ENCODE data around the gene SMLR1. TPM values are rescaled to one million over a fixed set of nuclear protein-coding genes. Genes with fewer than 3 reads are reported as not detected.

The SMLR1 gene
- total RNA-seq, 1 donor from 2014 or later, result not detected

GRCh38 chr6:130847001-130847910, 20.1 kb downstream of the SMLR1 start:
- Mint-ChIP-seq H3K36me3 (ENCODE audit: low read depth) (peaks cover 4% of the 10 kb centered on the region), H3K4me3 (peak overlapping the region; percentile 65), H3K27ac (peak overlapping the region; percentile 67), H3K27me3 (no peaks in the 10 kb centered on the region), H3K9me3 (no peaks in the 10 kb centered on the region), H3K4me1 (peaks cover 34% of the 10 kb centered on the region)
- ATAC-seq (ENCODE audit: low read depth) (peak; percentile 56), DNase-seq (no peak)
- POLR2A ChIA-PET, result interaction anchor here (0.6 kb wide), 1 partner anchor 1965 kb away, joined by 9 read pairs; no protein-coding TSS in a partner anchor
- CTCF ChIA-PET, result interaction anchor here (0.8 to 1.4 kb wide), 5 partner anchors 24 to 554 kb away, joined by 3 to 4 read pairs (median 3); no protein-coding TSS in a partner anchor
- no peak for TF ChIP-seq CTCF (IDR thresholded peaks at IDR 0.05)
- intact Hi-C loops (cut with micrococcal nuclease), result loop anchor here (10.0 kb wide), 2 partner anchors 152 to 1352 kb away; no protein-coding TSS in a partner anchor

- no peak for TF ChIP-seq CTCF (IDR thresholded peaks at IDR 0.05)
- Mint-ChIP-seq H3K4me1 (peaks cover 34% of the 10 kb centered on the region), H3K27me3 (no peaks in the 10 kb centered on the region), H3K4me3 (no peak overlapping the region), H3K36me3 (ENCODE audit: low read depth) (peaks cover 9% of the 10 kb centered on the region), H3K27ac (no peak overlapping the region), H3K9me3 (no peaks in the 10 kb centered on the region)
- ATAC-seq (ENCODE audit: low read depth) (peak; percentile 87), DNase-seq (no peak)
- intact Hi-C loops (cut with micrococcal nuclease), result loop anchor here (10.0 kb wide), 2 partner anchors 154 to 1354 kb away; no protein-coding TSS in a partner anchor
- ChIA-PET CTCF (no interaction called here), POLR2A (no interaction called here)
Observed at GRCh38 chr6:130848945-130849344, 21.7 kb downstream of the SMLR1 start.

GRCh38 chr6:130849594-130849993, 22.4 kb downstream of the SMLR1 start:
- no peak for TF ChIP-seq CTCF (IDR thresholded peaks at IDR 0.05)
- DNase-seq (no peak), ATAC-seq (ENCODE audit: low read depth) (no peak)
- H3K4me1 Mint-ChIP-seq, result peaks cover 34% of the 10 kb centered on the region
- intact Hi-C loops (cut with micrococcal nuclease), result loop anchor here (10.0 kb wide), 2 partner anchors 155 to 1355 kb away; no protein-coding TSS in a partner anchor
- ChIA-PET POLR2A (no interaction called here), CTCF (no interaction called here)
- no peak overlapping the region for H3K4me3 Mint-ChIP-seq
- no peak overlapping the region for H3K27ac Mint-ChIP-seq
- H3K36me3 Mint-ChIP-seq (ENCODE audit: low read depth), result peaks cover 11% of the 10 kb centered on the region
- no peaks in the 10 kb centered on the region for H3K27me3 Mint-ChIP-seq
- H3K9me3 Mint-ChIP-seq, result no peaks in the 10 kb centered on the region

- Mint-ChIP-seq H3K27ac (no peak overlapping the region), H3K4me3 (no peak overlapping the region), H3K9me3 (peaks cover 2% of the 10 kb centered on the region), H3K27me3 (no peaks in the 10 kb centered on the region), H3K4me1 (peaks cover 34% of the 10 kb centered on the region), H3K36me3 (ENCODE audit: low read depth) (peaks cover 15% of the 10 kb centered on the region)
- no peak for ATAC-seq (ENCODE audit: low read depth)
- ChIA-PET CTCF (interaction anchor here (1.1 kb wide), 1 partner anchor 21 kb away, joined by 3 read pairs; no protein-coding TSS in a partner anchor), POLR2A (no interaction called here)
- intact Hi-C loops (cut with micrococcal nuclease), result no loop called here
- TF ChIP-seq CTCF (IDR thresholded peaks at IDR 0.05), result no peak
- no peak for DNase-seq
Observed at GRCh38 chr6:130851026-130851425, 23.8 kb downstream of the SMLR1 start.

GRCh38 chr6:130852844-130853554, 25.8 kb downstream of the SMLR1 start:
- Mint-ChIP-seq H3K36me3 (ENCODE audit: low read depth) (peaks cover 21% of the 10 kb centered on the region), H3K4me1 (peaks cover 21% of the 10 kb centered on the region), H3K27me3 (no peaks in the 10 kb centered on the region), H3K4me3 (no peak overlapping the region), H3K9me3 (peaks cover 2% of the 10 kb centered on the region), H3K27ac (no peak overlapping the region)
- ATAC-seq (ENCODE audit: low read depth), result no peak
- ChIA-PET POLR2A (no interaction called here), CTCF (interaction anchor here (1.2 kb wide), 1 partner anchor 10 kb away, joined by 3 read pairs; no protein-coding TSS in a partner anchor)
- no peak for TF ChIP-seq CTCF (IDR thresholded peaks at IDR 0.05)
- no peak for DNase-seq
- intact Hi-C loops (cut with micrococcal nuclease), result no loop called here
